H9 (cell line): ENCODE results near the gene TPPP3. TPM values are rescaled to one million over a fixed set of nuclear protein-coding genes. Genes with fewer than 3 reads are reported as not detected.

Experiments used
- DNase-seq: peaks from one replicate; pipeline ENCODE4 v3.0.0-alpha.2; 2017
- H2AFZ ChIP-seq: one replicate; pipeline ENCODE4 v1.6.1; 2013; ENCODE audit warnings: mild to moderate bottlenecking, low read length, control low read depth, moderate library complexity
- H2AK5ac ChIP-seq: 2 replicates; pipeline ENCODE4 v1.6.1; 2013; ENCODE audit warnings: low read length, control low read depth, mixed read lengths; ENCODE audit not compliant: insufficient read length
- H2BK120ac ChIP-seq: one replicate; pipeline ENCODE4 v1.6.1; 2013; ENCODE audit warnings: low read depth, mild to moderate bottlenecking, low read length, control low read depth, inconsistent platforms; ENCODE audit not compliant: poor library complexity, severe bottlenecking
- H2BK12ac ChIP-seq: 2 replicates; pipeline ENCODE4 v1.6.1; 2013; ENCODE audit warnings: low read length, control low read depth, mixed read lengths, low read depth; ENCODE audit not compliant: insufficient read length
- H2BK15ac ChIP-seq: 2 replicates; pipeline ENCODE4 v1.6.1; 2013; ENCODE audit warnings: low read depth, low read length, control low read depth
- H2BK20ac ChIP-seq: one replicate; pipeline ENCODE4 v1.6.1; 2013; ENCODE audit warnings: low read depth, mild to moderate bottlenecking, low read length, control low read depth, inconsistent platforms; ENCODE audit not compliant: poor library complexity, severe bottlenecking
- H2BK5ac ChIP-seq: 2 replicates; pipeline ENCODE4 v1.6.1; 2013; ENCODE audit warnings: low read length, control low read depth, mixed read lengths; ENCODE audit not compliant: insufficient read length
- H3K14ac ChIP-seq: 2 replicates; pipeline ENCODE4 v1.6.1; 2013; ENCODE audit warnings: low read length, control low read depth; ENCODE audit not compliant: insufficient read depth
- H3K18ac ChIP-seq: 2 replicates; pipeline ENCODE4 v1.6.1; 2013; ENCODE audit warnings: low read depth, mild to moderate bottlenecking, mixed read lengths, low read length, control low read depth; ENCODE audit not compliant: insufficient read length
- H3K23ac ChIP-seq: 2 replicates; pipeline ENCODE4 v1.6.1; 2013; ENCODE audit warnings: low read length, control low read depth, mixed read lengths, low read depth; ENCODE audit not compliant: insufficient read length
- H3K23me2 ChIP-seq: 2 replicates; pipeline ENCODE4 v1.6.1; 2013; ENCODE audit warnings: low read depth, mild to moderate bottlenecking, mixed read lengths, low read length, control low read depth; ENCODE audit not compliant: insufficient read length, poor library complexity, severe bottlenecking
- H3K27ac ChIP-seq: 2 replicates; pipeline ENCODE4 v1.5.1; 2013; ENCODE audit warnings: low read length, control low read depth, mixed read lengths, low read depth; ENCODE audit not compliant: insufficient read length
- H3K27me3 ChIP-seq: 2 replicates; pipeline ENCODE4 v1.6.1; 2013; ENCODE audit warnings: low read length, control low read depth, inconsistent platforms; ENCODE audit not compliant: insufficient read depth
- H3K4ac ChIP-seq: 2 replicates; pipeline ENCODE4 v1.6.1; 2013; ENCODE audit warnings: low read depth, mild to moderate bottlenecking, control low read depth, inconsistent platforms, low read length, moderate library complexity
- H3K4me1 ChIP-seq: 2 replicates; pipeline ENCODE4 v1.6.1; 2013; ENCODE audit warnings: low read length, control low read depth, inconsistent platforms; ENCODE audit not compliant: insufficient read depth
- H3K4me2 ChIP-seq: 2 replicates; pipeline ENCODE4 v1.6.1; 2013; ENCODE audit warnings: low read length, control low read depth, mixed read lengths; ENCODE audit not compliant: insufficient read length, insufficient read depth
- H3K56ac ChIP-seq: 2 replicates; pipeline ENCODE4 v1.6.1; 2013; ENCODE audit warnings: low read depth, mild to moderate bottlenecking, mixed read lengths, low read length, control low read depth; ENCODE audit not compliant: insufficient read length
- H3K79me1 ChIP-seq: 2 replicates; pipeline ENCODE4 v1.6.1; 2013; ENCODE audit warnings: low read depth, mild to moderate bottlenecking, moderate library complexity, low read length, control low read depth, inconsistent platforms; ENCODE audit not compliant: insufficient read depth, poor library complexity, severe bottlenecking
- H3K79me2 ChIP-seq: 2 replicates; pipeline ENCODE4 v1.6.1; 2013; ENCODE audit warnings: low read length, control low read depth, inconsistent platforms; ENCODE audit not compliant: insufficient read depth
- H3K9ac ChIP-seq: 2 replicates; pipeline ENCODE4 v1.6.1; 2013; ENCODE audit warnings: low read length, control low read depth, mixed read lengths; ENCODE audit not compliant: insufficient read length; ENCODE audit errors: extremely low read depth
- H3K9me3 ChIP-seq: one replicate; pipeline ENCODE4 v1.6.1; 2013; ENCODE audit warnings: low read depth, low read length, inconsistent platforms; ENCODE audit not compliant: control insufficient read depth
- H3T11ph ChIP-seq: one replicate; pipeline ENCODE4 v1.6.1; 2013; ENCODE audit warnings: mild to moderate bottlenecking, low read length, control low read depth, inconsistent platforms
- H4K20me1 ChIP-seq: one replicate; pipeline ENCODE4 v1.6.1; 2013; ENCODE audit not compliant: control insufficient read depth, insufficient read length, insufficient read depth
- H4K5ac ChIP-seq: 2 replicates; pipeline ENCODE4 v1.6.1; 2013; ENCODE audit warnings: low read depth, mild to moderate bottlenecking, mixed read lengths, low read length, control low read depth; ENCODE audit not compliant: insufficient read length
- H4K8ac ChIP-seq: replicated peaks from 2 replicates; pipeline ENCODE4 v1.6.1; 2013; ENCODE audit warnings: low read length, control low read depth, mixed read lengths, low read depth; ENCODE audit not compliant: insufficient read length
- H4K91ac ChIP-seq: 2 replicates; pipeline ENCODE4 v1.6.1; 2013; ENCODE audit warnings: low read depth, mild to moderate bottlenecking, moderate library complexity, mixed read lengths, low read length, control low read depth; ENCODE audit not compliant: insufficient read length
- H3K27ac Mint-ChIP-seq, 3 experiments: 2 replicates in 2 of 3; 3 replicates in 1 of 3; pipeline ENCODE4 v1.8.0; 2020 to 2021; ENCODE audit warnings: mixed read lengths in 3 of 3, mild to moderate bottlenecking in 1 of 3, moderate library complexity in 1 of 3
- H3K27me3 Mint-ChIP-seq: 2 replicates; pipeline ENCODE4 v1.8.0; 2021; ENCODE audit warnings: low read depth, mild to moderate bottlenecking, moderate library complexity, mixed read lengths
- H3K36me3 Mint-ChIP-seq, 3 experiments: 2 replicates in 2 of 3; 3 replicates in 1 of 3; pipeline ENCODE4 v1.8.0; 2020 to 2021; ENCODE audit warnings: low read depth in 3 of 3, mixed read lengths in 3 of 3; ENCODE audit not compliant: insufficient read depth in 1 of 3
- H3K4me1 Mint-ChIP-seq, 2 experiments: 2 replicates each; pipeline ENCODE4 v1.8.0; 2020; ENCODE audit warnings: mixed read lengths in 2 of 2
- H3K4me3 Mint-ChIP-seq, 2 experiments: 2 replicates in 1 of 2; 3 replicates in 1 of 2; pipeline ENCODE4 v1.8.0; 2020 to 2021; ENCODE audit warnings: mild to moderate bottlenecking in 2 of 2, mixed read lengths in 2 of 2, moderate library complexity in 1 of 2
- H3K9me3 Mint-ChIP-seq, 2 experiments: 2 replicates in 1 of 2; 3 replicates in 1 of 2; pipeline ENCODE4 v1.8.0; 2020; ENCODE audit warnings: mild to moderate bottlenecking in 2 of 2, mixed read lengths in 2 of 2, moderate library complexity in 1 of 2
- WGBS: extraction: QIAGEN DNeasy Blood & Tissue Kit; methylation state at CpG from one replicate; pipeline ENCODE4 v1.1.7; 2013; ENCODE audit warnings: missing lambda C conversion rate, low lambda C conversion rate, mixed read lengths; ENCODE audit not compliant: insufficient read length; ENCODE audit errors: extremely low coverage; 5-methylcytosine and 5-hydroxymethylcytosine counted together
- total RNA-seq: library from RNA; stranded (reverse); gene quantifications from 2 replicates; pipeline ENCODE4 v1.2.1, GENCODE V29; 2021
- TF ChIP-seq, protein P1 (sequence below): fragments of 200-600 bp; sonication (generic); conservative IDR thresholded peaks from 3 replicates; pipeline ENCODE4 v1.8.0; 2021; ENCODE audit warnings: antibody characterized with exemption, mild to moderate bottlenecking

Gene TPPP3
- total RNA-seq, 1 experiment from 2014 or later = 0.79 TPM

DNA sequence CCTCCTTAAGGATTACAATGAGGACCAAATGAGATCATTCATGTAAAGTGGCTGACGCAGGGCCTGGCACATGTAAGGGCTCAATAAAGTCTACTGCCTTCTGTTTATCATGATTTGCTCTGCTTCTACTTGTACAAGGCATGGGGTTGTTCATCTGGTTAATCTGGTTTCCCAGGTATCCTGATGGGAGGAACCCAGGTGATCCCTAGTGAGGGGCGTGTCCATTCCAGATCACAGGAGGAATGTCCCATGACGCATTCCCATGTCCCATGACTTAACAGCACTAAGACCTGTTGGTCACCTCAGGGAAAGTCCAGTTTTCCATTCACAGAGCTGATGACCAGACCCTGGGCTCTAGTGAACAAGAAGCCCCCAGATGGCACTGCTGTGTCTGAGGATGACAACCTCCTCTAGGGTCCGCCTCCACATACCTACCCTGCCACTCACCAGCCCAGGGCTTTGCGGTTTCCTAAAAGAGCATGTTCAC, 11.5 kb upstream of the TPPP3 start:
- peaks cover 0 to 4% (median 0%) of the 10 kb centered on the region in 3 experiments; a peak in 2 of 7 replicates for H3K36me3 Mint-ChIP-seq
- H3K79me2 ChIP-seq = no peaks in the 10 kb centered on the region
- TF ChIP-seq, protein P1, sequence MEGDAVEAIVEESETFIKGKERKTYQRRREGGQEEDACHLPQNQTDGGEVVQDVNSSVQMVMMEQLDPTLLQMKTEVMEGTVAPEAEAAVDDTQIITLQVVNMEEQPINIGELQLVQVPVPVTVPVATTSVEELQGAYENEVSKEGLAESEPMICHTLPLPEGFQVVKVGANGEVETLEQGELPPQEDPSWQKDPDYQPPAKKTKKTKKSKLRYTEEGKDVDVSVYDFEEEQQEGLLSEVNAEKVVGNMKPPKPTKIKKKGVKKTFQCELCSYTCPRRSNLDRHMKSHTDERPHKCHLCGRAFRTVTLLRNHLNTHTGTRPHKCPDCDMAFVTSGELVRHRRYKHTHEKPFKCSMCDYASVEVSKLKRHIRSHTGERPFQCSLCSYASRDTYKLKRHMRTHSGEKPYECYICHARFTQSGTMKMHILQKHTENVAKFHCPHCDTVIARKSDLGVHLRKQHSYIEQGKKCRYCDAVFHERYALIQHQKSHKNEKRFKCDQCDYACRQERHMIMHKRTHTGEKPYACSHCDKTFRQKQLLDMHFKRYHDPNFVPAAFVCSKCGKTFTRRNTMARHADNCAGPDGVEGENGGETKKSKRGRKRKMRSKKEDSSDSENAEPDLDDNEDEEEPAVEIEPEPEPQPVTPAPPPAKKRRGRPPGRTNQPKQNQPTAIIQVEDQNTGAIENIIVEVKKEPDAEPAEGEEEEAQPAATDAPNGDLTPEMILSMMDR = no peak
- H3K56ac ChIP-seq = no peak overlapping the region
- H2BK12ac ChIP-seq = no peak overlapping the region
- no CpG with 5 or more reads among the region's 5 CpGs for WGBS
- H3K79me1 ChIP-seq = no peaks in the 10 kb centered on the region
- H3K9ac ChIP-seq = no peak overlapping the region
- H3K27me3 ChIP-seq = no peaks in the 10 kb centered on the region
- no peak overlapping the region for H4K8ac ChIP-seq
- H3K4me1 ChIP-seq = peaks cover 8% of the 10 kb centered on the region; the same call in 1 of the 2 replicates
- no peak overlapping the region for H3K4ac ChIP-seq
- H3K27ac ChIP-seq = no peak overlapping the region
- H3K23me2 ChIP-seq = no peaks in the 10 kb centered on the region
- H4K91ac ChIP-seq = no peak overlapping the region
- no peak overlapping the region for H3K18ac ChIP-seq
- no peak overlapping the region for H3T11ph ChIP-seq
- no peaks in the 10 kb centered on the region for H4K20me1 ChIP-seq
- H3K14ac ChIP-seq = no peak overlapping the region
- no peak overlapping the region for H4K5ac ChIP-seq
- no peak overlapping the region for H3K23ac ChIP-seq
- H3K4me1 Mint-ChIP-seq = peaks cover 40% of the 10 kb centered on the region in 2 experiments
- peaks cover 26% of the 10 kb centered on the region for H3K27me3 Mint-ChIP-seq
- H2BK5ac ChIP-seq = no peak overlapping the region
- H2BK15ac ChIP-seq = no peak overlapping the region
- no peak overlapping the region for H3K27ac Mint-ChIP-seq
- H3K9me3 Mint-ChIP-seq = no peaks in the 10 kb centered on the region
- no peak overlapping the region for H2BK20ac ChIP-seq
- H2BK120ac ChIP-seq = no peak overlapping the region
- H2AK5ac ChIP-seq = no peak overlapping the region
- DNase-seq = no peak
- H3K4me3 Mint-ChIP-seq = no peak overlapping the region
- H3K4me2 ChIP-seq = no peak overlapping the region
- no peak overlapping the region for H2AFZ ChIP-seq
- no peaks in the 10 kb centered on the region for H3K9me3 ChIP-seq
